ENCODE results near the gene ABCC11.

ABCC11 gene

DNA sequence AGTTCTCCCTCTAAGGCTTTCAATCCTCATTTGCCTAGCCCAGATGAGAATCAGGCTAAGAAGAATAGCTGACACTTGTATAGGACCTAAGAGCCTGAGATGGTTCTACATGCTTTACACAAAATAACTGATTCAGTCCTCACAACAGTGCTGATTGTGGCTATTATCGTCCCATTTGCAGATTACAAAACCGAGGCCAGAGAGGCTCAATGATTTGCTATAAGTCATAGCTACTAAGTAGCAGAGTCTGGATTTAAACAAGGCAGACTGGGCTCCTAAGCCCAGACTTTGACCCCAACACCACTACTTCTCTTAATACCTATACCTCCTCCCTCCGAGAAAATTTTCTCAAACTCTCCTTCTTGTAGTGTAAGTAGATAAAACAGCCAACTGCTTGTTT is 114.6 kb downstream of the ABCC11 start:
- DNase-seq (ENCODE audit: low read depth, low spot score) = no peak

DNA sequence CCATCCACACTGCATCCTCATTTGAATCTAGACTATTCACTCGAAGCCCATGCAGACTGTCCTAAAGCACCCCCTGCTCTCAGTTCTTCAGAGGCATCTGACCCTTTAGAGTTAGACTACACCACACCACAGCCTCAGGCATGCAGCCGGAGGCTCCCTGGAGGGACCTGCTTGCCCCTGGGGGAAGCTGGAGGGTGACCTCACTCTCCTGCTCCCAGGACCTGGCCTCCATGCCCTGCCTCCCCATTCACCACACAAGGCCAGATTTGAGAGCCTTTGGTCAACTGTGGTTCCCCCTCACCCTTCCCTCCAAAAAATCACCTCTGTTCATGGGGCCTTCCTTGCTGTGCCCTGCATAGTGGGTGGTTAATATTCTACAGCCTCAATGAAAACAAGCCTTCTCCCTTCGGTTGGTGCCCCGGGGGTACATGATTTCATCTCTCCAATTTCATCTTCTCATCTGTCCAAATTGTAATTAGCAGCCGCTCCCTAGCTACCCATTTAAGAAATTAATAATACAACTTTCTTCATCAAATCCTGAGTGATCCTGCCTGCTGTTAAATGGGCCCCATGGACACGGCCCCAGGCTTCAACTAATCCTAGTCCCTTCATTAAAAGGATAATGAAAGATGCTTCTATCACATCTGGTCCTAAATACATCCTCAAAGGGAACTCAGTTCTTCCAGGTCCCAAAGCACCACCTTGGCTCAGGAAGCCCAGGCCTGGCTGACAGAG is 116.0 kb downstream of the ABCC11 start:
- no peak for DNase-seq (ENCODE audit: low read depth, low spot score)

DNA sequence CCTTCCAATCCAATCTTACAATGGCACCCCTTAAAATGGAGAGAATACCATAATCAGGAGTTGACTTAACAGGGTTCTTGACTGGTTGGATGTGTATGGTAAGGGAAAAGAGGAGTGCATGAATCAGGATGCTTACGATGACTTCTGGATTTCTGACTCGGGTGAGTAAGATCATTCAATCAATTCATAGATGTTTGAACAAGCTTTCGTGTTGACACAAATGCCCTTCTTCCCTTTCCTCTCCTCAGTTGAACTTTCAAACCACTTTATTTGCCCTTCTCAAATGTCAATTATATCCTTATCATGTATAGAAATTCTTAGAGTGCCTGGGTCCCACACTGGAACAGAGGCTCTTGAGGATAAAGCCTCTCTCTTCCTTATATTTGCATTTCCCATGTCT is 117.4 kb downstream of the ABCC11 start:
- DNase-seq (ENCODE audit: low read depth, low spot score) = no peak

GRCh38 chr16:48128769-48129168 is 118.6 kb downstream of the ABCC11 start:
- DNase-seq (ENCODE audit: low read depth, low spot score) = no peak

DNA sequence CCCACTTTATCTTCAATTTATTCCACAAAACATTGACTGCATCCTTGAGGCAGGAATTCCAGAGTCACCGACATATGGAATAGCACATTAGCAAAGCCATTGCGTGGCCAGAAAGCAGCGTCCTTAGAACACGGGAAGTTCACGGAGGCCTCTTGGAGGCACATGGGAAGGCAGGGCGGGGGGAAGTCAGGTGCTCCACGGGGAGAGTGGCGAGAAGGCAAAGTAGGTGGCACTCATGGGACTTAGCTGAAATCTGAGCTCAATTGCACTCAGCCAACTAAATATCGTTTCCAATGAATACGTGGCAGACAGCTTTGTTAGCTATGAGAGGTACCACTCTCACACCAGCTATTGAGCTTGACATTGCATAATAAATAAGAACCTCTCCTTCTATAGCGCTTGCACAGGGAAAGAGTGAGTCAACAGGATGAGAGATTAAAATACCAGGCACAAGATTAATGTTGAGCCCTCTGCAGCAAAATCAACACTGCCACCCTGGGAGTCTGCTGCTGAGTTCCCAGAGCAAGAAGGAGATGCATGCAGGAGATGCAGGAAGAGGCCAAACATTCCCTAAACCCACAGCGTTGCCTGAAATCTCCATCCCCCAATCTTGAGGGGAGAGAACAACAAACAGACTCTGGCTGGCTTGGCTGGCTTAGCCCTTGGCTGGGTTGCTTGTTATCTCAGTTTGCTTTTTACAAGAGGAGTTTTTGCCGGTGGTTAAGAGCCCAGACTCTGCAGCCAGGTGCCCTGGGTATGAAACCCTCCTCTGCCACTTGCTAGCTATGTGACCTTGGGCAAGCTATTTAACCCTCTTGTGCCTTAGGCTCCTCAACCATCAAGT is 120.3 kb downstream of the ABCC11 start:
- no peak for DNase-seq (ENCODE audit: low read depth, low spot score)

DNA sequence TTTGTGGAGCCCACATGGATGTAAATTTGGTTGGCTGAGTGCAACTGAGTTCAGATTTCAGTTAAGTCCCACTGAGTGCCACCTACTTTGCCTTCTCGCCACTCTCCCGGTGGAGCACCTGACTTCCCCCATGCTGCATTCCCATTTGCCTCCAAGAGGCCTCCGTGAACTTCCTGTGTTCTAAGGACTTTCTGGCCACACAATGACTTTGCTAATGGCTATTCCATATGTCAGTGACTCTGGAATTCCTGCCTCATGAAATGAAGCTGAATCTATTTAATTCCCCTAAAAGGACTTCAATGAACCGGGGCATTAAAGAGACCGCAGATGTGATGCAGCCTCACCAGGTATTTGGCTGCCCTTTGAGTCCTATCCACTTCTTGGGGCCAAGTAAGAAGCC is 121.5 kb downstream of the ABCC11 start:
- no peak for DNase-seq (ENCODE audit: low read depth, low spot score)

GRCh38 chr16:48124266-48124665 is 123.1 kb downstream of the ABCC11 start:
- DNase-seq (ENCODE audit: low read depth, low spot score) = no peak

DNA sequence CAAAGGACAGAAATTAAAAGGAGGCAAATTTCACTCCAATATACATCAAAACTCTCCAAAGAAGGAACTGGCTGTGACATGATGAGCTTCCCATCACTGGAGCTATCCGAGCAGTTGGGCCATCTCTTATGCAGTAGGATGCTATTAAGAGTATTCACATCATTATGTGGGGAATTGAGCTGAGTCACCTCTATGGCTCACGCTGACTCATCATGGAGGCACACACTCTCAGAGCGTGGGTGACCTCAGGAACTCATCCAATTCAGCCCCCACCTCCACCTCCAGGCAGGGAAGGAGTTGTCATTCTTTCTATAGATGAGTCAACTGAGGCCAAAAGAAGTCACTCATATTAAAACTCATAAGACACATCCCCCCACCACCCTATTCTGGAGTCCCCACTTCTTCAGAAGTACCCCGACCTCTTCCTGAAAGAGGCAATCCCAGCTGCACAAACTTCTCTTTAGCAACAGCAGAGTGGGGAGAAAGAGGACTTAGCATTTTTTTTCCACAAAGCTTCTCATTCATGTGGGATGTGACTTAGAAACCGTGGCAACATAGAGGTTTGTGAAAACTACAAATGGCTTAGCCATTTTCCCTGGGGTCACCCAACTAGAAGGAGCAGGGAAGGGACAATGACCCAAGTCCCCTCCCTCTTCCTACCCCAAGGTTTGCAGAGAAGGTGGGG is 124.1 kb downstream of the ABCC11 start:
- DNase-seq (ENCODE audit: low read depth, low spot score) = no peak

- no peak for DNase-seq (ENCODE audit: low read depth, low spot score)
Measured at GRCh38 chr16:48121276-48121675, 126.1 kb downstream of the ABCC11 start.

DNA sequence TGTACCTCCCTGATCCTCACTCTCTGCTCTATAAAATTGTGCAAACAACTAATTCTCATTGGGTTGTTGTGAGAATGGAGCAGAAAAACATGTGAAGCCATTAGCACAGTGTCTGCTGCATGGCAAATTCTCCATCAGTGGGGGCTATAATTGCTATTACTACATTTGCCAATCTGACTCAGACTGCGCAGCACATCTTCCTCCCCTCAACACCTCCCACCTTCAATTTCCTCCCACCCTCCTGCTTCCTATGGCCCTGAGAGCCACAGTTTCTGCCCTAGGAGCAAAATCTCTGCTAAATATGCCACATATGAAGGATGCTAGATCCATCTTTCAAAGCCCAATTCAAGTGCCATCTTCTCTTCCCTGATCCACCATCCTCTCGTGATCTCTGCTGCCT is 128.5 kb downstream of the ABCC11 start:
- DNase-seq (ENCODE audit: low read depth, low spot score) = no peak

GRCh38 chr16:48117217-48118105 is 129.9 kb downstream of the ABCC11 start:
- DNase-seq (ENCODE audit: low read depth, low spot score) = no peak

Measured in activated naive CD8-positive, alpha-beta T cell treated with anti-CD3 and anti-CD28 coated beads, Interleukin-2, amount 50 U/mL, for 16 hours (primary cell).